Right renal pelvis (tissue), 4 donors: ENCODE data around the gene STK32C. TPM values are rescaled to one million over a fixed set of nuclear protein-coding genes. Genes with fewer than 3 reads are reported as not detected.

Experiments used
- DNase-seq, 4 donors: peaks; one replicate each; pipeline ENCODE4 v3.0.0-alpha.2; 2013; ENCODE audit warnings: low read depth in 4 of 4, low spot score in 3 of 4, missing footprints in 1 of 4
- polyA plus RNA-seq, 4 donors: library from polyadenylated mRNA; unstranded; fragments of 120-200 nt; gene quantifications; one replicate each; pipeline ENCODE4 v1.2.1, GENCODE V29; 2013; ENCODE audit not compliant: insufficient read length in 4 of 4

The STK32C gene
- polyA plus RNA-seq, 4 donors, result 11.5 to 14.3 (median 12.0) TPM

GRCh38 chr10:132289439-132289838 is 18.3 kb downstream of the STK32C start:
- DNase-seq, result no peak

- no peak for DNase-seq
These were observed 24.0 kb downstream of the STK32C start for GRCh38 chr10:132283604-132284382.

GRCh38 chr10:132282667-132283603 is 24.8 kb downstream of the STK32C start:
- DNase-seq, result no peak

GRCh38 chr10:132281915-132282666 is 25.7 kb downstream of the STK32C start:
- DNase-seq, result no peak

GRCh38 chr10:132280646-132281074 is 27.1 kb downstream of the STK32C start:
- DNase-seq, result no peak

GRCh38 chr10:132279873-132280645 is 27.7 kb downstream of the STK32C start:
- DNase-seq, result no peak

- no peak for DNase-seq
These were observed 30.4 kb downstream of the STK32C start for GRCh38 chr10:132277311-132277741.

GRCh38 chr10:132276706-132277105 is 31.0 kb downstream of the STK32C start:
- no peak for DNase-seq

GRCh38 chr10:132276179-132276675 is 31.5 kb downstream of the STK32C start:
- no peak for DNase-seq

- no peak for DNase-seq
These were observed 32.1 kb downstream of the STK32C start for GRCh38 chr10:132275426-132276178.

GRCh38 chr10:132274986-132275385 is 32.8 kb downstream of the STK32C start:
- no peak for DNase-seq

GRCh38 chr10:132274581-132274980 is 33.2 kb downstream of the STK32C start:
- no peak for DNase-seq

- no peak for DNase-seq
These were observed 33.8 kb downstream of the STK32C start for GRCh38 chr10:132273966-132274365.

GRCh38 chr10:132273304-132273944 is 34.3 kb downstream of the STK32C start:
- DNase-seq, result no peak

- no peak for DNase-seq
These were observed 35.3 kb downstream of the STK32C start for GRCh38 chr10:132272231-132272971.

- no peak for DNase-seq
These were observed 36.1 kb downstream of the STK32C start for GRCh38 chr10:132271458-132272230.
